SIG-M5 treated with dmso at 0.1 percent for 504 hours (cell line): ENCODE results near the gene CYTIP.
"Not testable (repeated sequence)": the region's sequence is repeated elsewhere in the genome, so short reads cannot be mapped to it uniquely, and the experiment has no call there.

ENCODE experiments used
- DNase-seq: peaks from one replicate; lab custom pipeline; 2025; ENCODE audit not compliant: unreplicated experiment; lab: John Stamatoyannopoulos, UW

Gene CYTIP

GRCh38 chr2:157386747-157387146 is 57.1 kb downstream of the CYTIP start:
- no peak for DNase-seq

GRCh38 chr2:157386247-157386646 is 57.6 kb downstream of the CYTIP start:
- no peak for DNase-seq

GRCh38 chr2:157377861-157378260 is 66.0 kb downstream of the CYTIP start:
- DNase-seq, result no peak

- no peak for DNase-seq
Measured at GRCh38 chr2:157376041-157376440, 67.8 kb downstream of the CYTIP start.

GRCh38 chr2:157375384-157375783 is 68.5 kb downstream of the CYTIP start:
- no peak for DNase-seq

- not testable (repeated sequence) for DNase-seq
Measured at GRCh38 chr2:157368508-157368907, 75.4 kb downstream of the CYTIP start.

- no peak for DNase-seq
Measured at GRCh38 chr2:157367704-157368103, 76.2 kb downstream of the CYTIP start.
